ENCODE results near the gene ETAA1.

ETAA1 gene

GRCh38 chr2:67436221-67436620, 39.1 kb downstream of the ETAA1 start:
- H3K27me3 ChIP-seq (ENCODE audit: insufficient read depth, low read length) = no peaks in the 10 kb centered on the region
- H2AFZ ChIP-seq (ENCODE audit: low read length, unreplicated experiment) = no peak overlapping the region
- no peak overlapping the region for H3K4me3 ChIP-seq (ENCODE audit: low read depth, low read length)

GRCh38 chr2:67437114-67437513, 40.0 kb downstream of the ETAA1 start:
- Histone ChIP-seq H3K79me2 (ENCODE audit: control insufficient read depth, insufficient read depth, low read length, unreplicated experiment) (no peaks in the 10 kb centered on the region), H3K27me3 (ENCODE audit: insufficient read depth, low read length) (no peaks in the 10 kb centered on the region), H2AFZ (ENCODE audit: low read length, unreplicated experiment) (no peak overlapping the region), H3K36me3 (ENCODE audit: insufficient read depth, low read length) (no peaks in the 10 kb centered on the region), H3K4me1 (ENCODE audit: control insufficient read depth, insufficient read depth, low read length, unreplicated experiment) (no peaks in the 10 kb centered on the region), H3K4me3 (ENCODE audit: low read depth, low read length) (no peak overlapping the region), H3K27ac (ENCODE audit: low read depth, low read length) (no peak overlapping the region)

More at GRCh38 chr2:67436221-67436620, 39.1 kb downstream of the ETAA1 start:
- no peak overlapping the region for H3K27ac ChIP-seq (ENCODE audit: low read depth, low read length)
- H3K4me1 ChIP-seq (ENCODE audit: control insufficient read depth, insufficient read depth, low read length, unreplicated experiment) = no peaks in the 10 kb centered on the region
- H3K36me3 ChIP-seq (ENCODE audit: insufficient read depth, low read length) = no peaks in the 10 kb centered on the region
- H3K79me2 ChIP-seq (ENCODE audit: control insufficient read depth, insufficient read depth, low read length, unreplicated experiment) = no peaks in the 10 kb centered on the region

- Histone ChIP-seq H3K4me3 (ENCODE audit: low read depth, low read length) (no peak overlapping the region), H3K79me2 (ENCODE audit: control insufficient read depth, insufficient read depth, low read length, unreplicated experiment) (no peaks in the 10 kb centered on the region), H2AFZ (ENCODE audit: low read length, unreplicated experiment) (no peak overlapping the region), H3K36me3 (ENCODE audit: insufficient read depth, low read length) (no peaks in the 10 kb centered on the region), H3K27me3 (ENCODE audit: insufficient read depth, low read length) (no peaks in the 10 kb centered on the region), H3K4me1 (ENCODE audit: control insufficient read depth, insufficient read depth, low read length, unreplicated experiment) (no peaks in the 10 kb centered on the region), H3K27ac (ENCODE audit: low read depth, low read length) (no peak overlapping the region)
Observed at GRCh38 chr2:67438337-67438736, 41.2 kb downstream of the ETAA1 start.

GRCh38 chr2:67445652-67446268, 48.6 kb downstream of the ETAA1 start:
- Histone ChIP-seq H3K36me3 (ENCODE audit: insufficient read depth, low read length) (no peaks in the 10 kb centered on the region), H3K79me2 (ENCODE audit: control insufficient read depth, insufficient read depth, low read length, unreplicated experiment) (no peaks in the 10 kb centered on the region), H3K27me3 (ENCODE audit: insufficient read depth, low read length) (no peaks in the 10 kb centered on the region), H3K4me3 (ENCODE audit: low read depth, low read length) (no peak overlapping the region), H2AFZ (ENCODE audit: low read length, unreplicated experiment) (no peak overlapping the region), H3K4me1 (ENCODE audit: control insufficient read depth, insufficient read depth, low read length, unreplicated experiment) (peaks cover 6% of the 10 kb centered on the region), H3K27ac (ENCODE audit: low read depth, low read length) (no peak overlapping the region)

GRCh38 chr2:67446491-67446911, 49.4 kb downstream of the ETAA1 start:
- no peaks in the 10 kb centered on the region for H3K79me2 ChIP-seq (ENCODE audit: control insufficient read depth, insufficient read depth, low read length, unreplicated experiment)
- H3K4me3 ChIP-seq (ENCODE audit: low read depth, low read length) = no peak overlapping the region
- no peaks in the 10 kb centered on the region for H3K36me3 ChIP-seq (ENCODE audit: insufficient read depth, low read length)
- H3K27ac ChIP-seq (ENCODE audit: low read depth, low read length) = no peak overlapping the region
- H2AFZ ChIP-seq (ENCODE audit: low read length, unreplicated experiment) = no peak overlapping the region
- no peaks in the 10 kb centered on the region for H3K27me3 ChIP-seq (ENCODE audit: insufficient read depth, low read length)
- H3K4me1 ChIP-seq (ENCODE audit: control insufficient read depth, insufficient read depth, low read length, unreplicated experiment) = peaks cover 11% of the 10 kb centered on the region

- H3K27me3 ChIP-seq (ENCODE audit: insufficient read depth, low read length) = no peaks in the 10 kb centered on the region
- H3K36me3 ChIP-seq (ENCODE audit: insufficient read depth, low read length) = no peaks in the 10 kb centered on the region
- peaks cover 15% of the 10 kb centered on the region for H3K4me1 ChIP-seq (ENCODE audit: control insufficient read depth, insufficient read depth, low read length, unreplicated experiment)
- no peak overlapping the region for H3K27ac ChIP-seq (ENCODE audit: low read depth, low read length)
- no peaks in the 10 kb centered on the region for H3K79me2 ChIP-seq (ENCODE audit: control insufficient read depth, insufficient read depth, low read length, unreplicated experiment)
- H3K4me3 ChIP-seq (ENCODE audit: low read depth, low read length) = no peak overlapping the region
- no peak overlapping the region for H2AFZ ChIP-seq (ENCODE audit: low read length, unreplicated experiment)
Observed at GRCh38 chr2:67448648-67449047, 51.5 kb downstream of the ETAA1 start.

- Histone ChIP-seq H3K36me3 (ENCODE audit: insufficient read depth, low read length) (no peaks in the 10 kb centered on the region), H3K27ac (ENCODE audit: low read depth, low read length) (peak overlapping the region; percentile 53), H3K4me1 (ENCODE audit: control insufficient read depth, insufficient read depth, low read length, unreplicated experiment) (peaks cover 21% of the 10 kb centered on the region), H3K4me3 (ENCODE audit: low read depth, low read length) (no peak overlapping the region), H2AFZ (ENCODE audit: low read length, unreplicated experiment) (no peak overlapping the region), H3K79me2 (ENCODE audit: control insufficient read depth, insufficient read depth, low read length, unreplicated experiment) (no peaks in the 10 kb centered on the region), H3K27me3 (ENCODE audit: insufficient read depth, low read length) (no peaks in the 10 kb centered on the region)
Observed at GRCh38 chr2:67451086-67451832, 54.1 kb downstream of the ETAA1 start.

GRCh38 chr2:67453310-67453709, 56.2 kb downstream of the ETAA1 start:
- Histone ChIP-seq H3K27ac (ENCODE audit: low read depth, low read length) (no peak overlapping the region), H3K4me3 (ENCODE audit: low read depth, low read length) (no peak overlapping the region), H3K36me3 (ENCODE audit: insufficient read depth, low read length) (no peaks in the 10 kb centered on the region), H2AFZ (ENCODE audit: low read length, unreplicated experiment) (no peak overlapping the region), H3K27me3 (ENCODE audit: insufficient read depth, low read length) (no peaks in the 10 kb centered on the region), H3K4me1 (ENCODE audit: control insufficient read depth, insufficient read depth, low read length, unreplicated experiment) (peaks cover 15% of the 10 kb centered on the region), H3K79me2 (ENCODE audit: control insufficient read depth, insufficient read depth, low read length, unreplicated experiment) (no peaks in the 10 kb centered on the region)

GRCh38 chr2:67455219-67456142, 58.3 kb downstream of the ETAA1 start:
- no peaks in the 10 kb centered on the region for H3K27me3 ChIP-seq (ENCODE audit: insufficient read depth, low read length)
- no peak overlapping the region for H3K4me3 ChIP-seq (ENCODE audit: low read depth, low read length)
- no peaks in the 10 kb centered on the region for H3K36me3 ChIP-seq (ENCODE audit: insufficient read depth, low read length)
- no peak overlapping the region for H3K27ac ChIP-seq (ENCODE audit: low read depth, low read length)
- H2AFZ ChIP-seq (ENCODE audit: low read length, unreplicated experiment) = no peak overlapping the region
- peaks cover 15% of the 10 kb centered on the region for H3K4me1 ChIP-seq (ENCODE audit: control insufficient read depth, insufficient read depth, low read length, unreplicated experiment)
- H3K79me2 ChIP-seq (ENCODE audit: control insufficient read depth, insufficient read depth, low read length, unreplicated experiment) = no peaks in the 10 kb centered on the region

GRCh38 chr2:67456428-67456827, 59.3 kb downstream of the ETAA1 start:
- no peak overlapping the region for H3K4me3 ChIP-seq (ENCODE audit: low read depth, low read length)
- no peaks in the 10 kb centered on the region for H3K27me3 ChIP-seq (ENCODE audit: insufficient read depth, low read length)
- no peak overlapping the region for H2AFZ ChIP-seq (ENCODE audit: low read length, unreplicated experiment)
- H3K4me1 ChIP-seq (ENCODE audit: control insufficient read depth, insufficient read depth, low read length, unreplicated experiment) = peaks cover 10% of the 10 kb centered on the region
- H3K36me3 ChIP-seq (ENCODE audit: insufficient read depth, low read length) = no peaks in the 10 kb centered on the region
- no peaks in the 10 kb centered on the region for H3K79me2 ChIP-seq (ENCODE audit: control insufficient read depth, insufficient read depth, low read length, unreplicated experiment)
- no peak overlapping the region for H3K27ac ChIP-seq (ENCODE audit: low read depth, low read length)

All from ACC112 (cell line).